Endothelial cell (in vitro differentiated cells): Measurements from ENCODE around the gene CFAP54. TPM values are rescaled to one million over a fixed set of nuclear protein-coding genes. Genes with fewer than 3 reads are reported as not detected.

Source experiments
- DNase-seq: peaks from one replicate; pipeline ENCODE4 v3.0.0; 2021; ENCODE audit warnings: low spot score
- H3K27ac Mint-ChIP-seq: one replicate; pipeline ENCODE4 v1.8.0; 2021; ENCODE audit warnings: mixed read lengths, inconsistent platforms; ENCODE audit not compliant: unreplicated experiment
- H3K27me3 Mint-ChIP-seq: one replicate; pipeline ENCODE4 v1.8.0; 2021; ENCODE audit warnings: mild to moderate bottlenecking, moderate library complexity, mixed read lengths, inconsistent platforms; ENCODE audit not compliant: unreplicated experiment
- H3K36me3 Mint-ChIP-seq: one replicate; pipeline ENCODE4 v1.8.0; 2021; ENCODE audit warnings: mild to moderate bottlenecking, low read depth, mixed read lengths, inconsistent platforms; ENCODE audit not compliant: unreplicated experiment
- H3K4me1 Mint-ChIP-seq: one replicate; pipeline ENCODE4 v1.8.0; 2021; ENCODE audit warnings: mild to moderate bottlenecking, mixed read lengths, inconsistent platforms; ENCODE audit not compliant: unreplicated experiment
- H3K4me3 Mint-ChIP-seq: one replicate; pipeline ENCODE4 v1.8.0; 2021; ENCODE audit warnings: mild to moderate bottlenecking, mixed read lengths, inconsistent platforms; ENCODE audit not compliant: unreplicated experiment
- H3K9me3 Mint-ChIP-seq: one replicate; pipeline ENCODE4 v1.8.0; 2021; ENCODE audit warnings: mixed read lengths, inconsistent platforms; ENCODE audit not compliant: unreplicated experiment
- CTCF ChIP-seq: fragments of 200-600 bp; sonication (generic); IDR thresholded peaks from one replicate; pipeline ENCODE4 v1.5.0; 2021; ENCODE audit warnings: antibody characterized with exemption; ENCODE audit not compliant: unreplicated experiment
- total RNA-seq: library from RNA; stranded (reverse); fragmentation: NEBNext Ultra II Directional; extraction: Animal tissue kit (Norgen Biotek cat#: 25700); gene quantifications from one replicate; pipeline ENCODE4 v1.2.1, GENCODE V29; 2021; ENCODE audit not compliant: unreplicated experiment

Gene CFAP54
- total RNA-seq, 1 donor from 2014 or later: 2.5 TPM

GRCh38 chr12:96513166-96513565 is 23.8 kb downstream of the CFAP54 start:
- no peak for TF ChIP-seq CTCF
- no peak overlapping the region for H3K4me3 Mint-ChIP-seq
- no peaks in the 10 kb centered on the region for H3K27me3 Mint-ChIP-seq
- H3K4me1 Mint-ChIP-seq: peaks cover 22% of the 10 kb centered on the region
- no peaks in the 10 kb centered on the region for H3K36me3 Mint-ChIP-seq
- no peaks in the 10 kb centered on the region for H3K9me3 Mint-ChIP-seq
- DNase-seq: no peak
- no peak overlapping the region for H3K27ac Mint-ChIP-seq

GRCh38 chr12:96513681-96514080 is 24.3 kb downstream of the CFAP54 start:
- H3K36me3 Mint-ChIP-seq: no peaks in the 10 kb centered on the region
- no peak for TF ChIP-seq CTCF
- DNase-seq: no peak
- peak overlapping the region; percentile 19 for H3K27ac Mint-ChIP-seq
- H3K4me3 Mint-ChIP-seq: no peak overlapping the region
- no peaks in the 10 kb centered on the region for H3K27me3 Mint-ChIP-seq
- H3K9me3 Mint-ChIP-seq: no peaks in the 10 kb centered on the region
- peaks cover 20% of the 10 kb centered on the region for H3K4me1 Mint-ChIP-seq

GRCh38 chr12:96514328-96514727 is 25.0 kb downstream of the CFAP54 start:
- no peak for TF ChIP-seq CTCF
- Mint-ChIP-seq H3K27ac (peak overlapping the region; percentile 19), H3K27me3 (peaks cover under 1% of the 10 kb centered on the region)

DNA sequence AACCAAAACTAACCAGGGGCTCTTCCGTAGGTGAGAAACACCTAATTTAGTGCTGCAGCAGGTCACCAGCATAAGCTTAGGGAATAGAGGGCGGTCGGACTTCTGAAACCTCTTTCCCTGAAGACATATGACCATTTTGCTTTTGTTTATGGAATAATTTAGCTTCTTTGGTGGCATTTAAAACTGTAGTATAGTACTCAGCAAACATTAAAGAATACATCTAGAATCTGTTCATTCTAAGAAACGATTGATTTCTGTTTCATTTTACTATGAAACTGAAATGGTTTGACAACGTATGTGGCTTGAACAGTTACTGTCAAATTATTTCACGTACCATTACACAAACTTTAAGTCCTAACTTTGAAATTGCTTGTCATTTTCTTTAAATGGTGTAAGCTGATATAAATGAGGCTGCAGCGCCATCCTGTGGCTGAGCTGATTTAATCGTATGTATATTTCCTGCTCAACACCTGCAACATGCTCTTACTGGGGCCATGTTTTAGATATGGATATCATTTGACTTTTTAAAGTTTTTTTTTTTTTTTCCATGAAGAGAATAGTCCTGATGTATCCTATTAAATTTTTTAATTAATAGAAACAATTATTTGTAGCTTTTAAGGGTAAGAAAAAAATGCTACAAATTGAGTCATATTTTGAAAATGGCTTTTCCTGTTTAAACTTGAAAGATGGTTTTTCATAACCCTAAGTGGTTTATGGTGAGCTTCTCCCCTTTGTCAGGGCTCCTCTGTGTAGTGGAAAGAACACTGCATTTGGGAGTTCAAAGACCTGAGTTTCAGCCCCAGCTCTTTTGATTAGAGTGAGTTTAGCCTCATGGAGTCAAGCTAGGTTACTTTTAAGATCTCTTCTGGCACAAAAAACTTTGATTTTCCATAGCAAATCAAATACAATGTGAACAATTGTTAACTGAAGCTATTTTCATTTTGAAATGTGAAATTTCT is 27.4 kb downstream of the CFAP54 start:
- no peaks in the 10 kb centered on the region for H3K9me3 Mint-ChIP-seq
- no peaks in the 10 kb centered on the region for H3K36me3 Mint-ChIP-seq
- H3K27ac Mint-ChIP-seq: no peak overlapping the region
- peaks cover 10% of the 10 kb centered on the region for H3K4me1 Mint-ChIP-seq
- peak; percentile 82 for TF ChIP-seq CTCF
- DNase-seq: peak; percentile 80
- H3K4me3 Mint-ChIP-seq: no peak overlapping the region
- H3K27me3 Mint-ChIP-seq: peaks cover 1% of the 10 kb centered on the region

More at GRCh38 chr12:96514328-96514727, 25.0 kb downstream of the CFAP54 start:
- Mint-ChIP-seq H3K4me3 (no peak overlapping the region), H3K9me3 (no peaks in the 10 kb centered on the region), H3K4me1 (peaks cover 15% of the 10 kb centered on the region), H3K36me3 (no peaks in the 10 kb centered on the region)
- no peak for DNase-seq

GRCh38 chr12:96520767-96521166 is 31.4 kb downstream of the CFAP54 start:
- no peak overlapping the region for H3K27ac Mint-ChIP-seq
- H3K4me3 Mint-ChIP-seq: no peak overlapping the region

More at GRCh38 chr12:96520767-96521166, 31.4 kb downstream of the CFAP54 start:
- no peaks in the 10 kb centered on the region for H3K9me3 Mint-ChIP-seq
- H3K27me3 Mint-ChIP-seq: peaks cover 1% of the 10 kb centered on the region
- no peak for DNase-seq
- TF ChIP-seq CTCF: no peak
- peaks cover 4% of the 10 kb centered on the region for H3K4me1 Mint-ChIP-seq
- H3K36me3 Mint-ChIP-seq: no peaks in the 10 kb centered on the region
